HepG2 (cell line): ENCODE results near the gene UNC13D. TPM values are rescaled to one million over a fixed set of nuclear protein-coding genes. Genes with fewer than 3 reads are reported as not detected.

Source experiments
- BCL6 ChIP-seq: IDR thresholded peaks from 2 replicates; pipeline ENCODE4 v1.6.1; 2016; ENCODE audit warnings: missing genetic modification reagents, missing compliant biosample characterization
- GATAD2A ChIP-seq: IDR thresholded peaks from 2 replicates; pipeline ENCODE4 v1.6.1; 2016
- HMGXB4 ChIP-seq, 2 experiments: sonication (generic) in 1 of 2; formaldehyde crosslinking in 1 of 2; IDR thresholded peaks; 2 replicates each; pipeline versions ENCODE4 v1.4.0 to v1.6.1; 2018 to 2020; ENCODE audit warnings: missing genetic modification reagents in 2 of 2, borderline replicate concordance in 1 of 2, low read depth in 1 of 2, mild to moderate bottlenecking in 1 of 2, missing biosample characterization in 1 of 2
- RAD51 ChIP-seq: fragments of 450-650 bp; IDR thresholded peaks from 2 replicates; pipeline ENCODE4 v1.6.1; 2016; ENCODE audit warnings: borderline replicate concordance
- SP140L ChIP-seq: sonication (generic); formaldehyde crosslinking; IDR thresholded peaks from 2 replicates; pipeline ENCODE4 v1.4.0; 2020; ENCODE audit warnings: missing genetic modification reagents, borderline replicate concordance
- polyA plus RNA-seq, 8 experiments: library from polyadenylated mRNA; depleted of rRNA in 3 of 8; stranded (reverse) in 7 of 8; unstranded in 1 of 8; fragments of >200 nt; fragmentation: Illumina TruSeq in 4 of 8; extraction: Trizol in 4 of 8; gene quantifications; 2 replicates each; pipeline versions ENCODE4 v1.2.1 to v1.2.3, GENCODE V29; 2011 to 2016; ENCODE audit warnings: low read depth in 4 of 8, missing spikeins in 1 of 8, mixed read lengths in 1 of 8; ENCODE audit not compliant: insufficient read depth in 1 of 8
- total RNA-seq, 5 experiments: library from RNA; depleted of rRNA; stranded (reverse); fragments of >200 nt; fragmentation: Illumina TruSeq; extraction: Trizol; gene quantifications; 2 replicates each; pipeline ENCODE4 v1.2.3, GENCODE V29; 2016; ENCODE audit warnings: low read depth in 1 of 5
- TF ChIP-seq, protein P1 (sequence below), 2 experiments: fragments of 450-650 bp in 1 of 2; sonication (generic) in 1 of 2; formaldehyde crosslinking in 1 of 2; IDR thresholded peaks; 2 replicates each; pipeline versions ENCODE4 v1.6.1 to v1.8.0; 2016 to 2022; ENCODE audit warnings: antibody characterized with exemption in 1 of 2, mild to moderate bottlenecking in 1 of 2, missing genetic modification reagents in 1 of 2
- TF ChIP-seq, protein P2 (sequence below): sonication (generic); formaldehyde crosslinking; IDR thresholded peaks from 2 replicates; pipeline ENCODE4 v1.8.0; 2022; ENCODE audit warnings: missing genetic modification reagents, mild to moderate bottlenecking, borderline replicate concordance
- TF ChIP-seq, protein P3 (sequence below): IDR thresholded peaks from 2 replicates; pipeline ENCODE4 v1.4.0; 2020; ENCODE audit warnings: mild to moderate bottlenecking, missing genetic modification reagents
- TF ChIP-seq, protein P4 (sequence below): sonication (generic); formaldehyde crosslinking; conservative IDR thresholded peaks from 2 replicates; pipeline ENCODE4 v1.5.0; 2020; ENCODE audit warnings: missing genetic modification reagents

UNC13D gene
- total and polyA plus RNA-seq, 2 of the 13 experiments (the other 11 are each of a cell fraction or from before 2014, with no cell fraction given), result 29.7 to 42.7 TPM

GRCh38 chr17:75815399-75815798, 28.8 kb downstream of the UNC13D start (continued):
- TF ChIP-seq, protein P1, sequence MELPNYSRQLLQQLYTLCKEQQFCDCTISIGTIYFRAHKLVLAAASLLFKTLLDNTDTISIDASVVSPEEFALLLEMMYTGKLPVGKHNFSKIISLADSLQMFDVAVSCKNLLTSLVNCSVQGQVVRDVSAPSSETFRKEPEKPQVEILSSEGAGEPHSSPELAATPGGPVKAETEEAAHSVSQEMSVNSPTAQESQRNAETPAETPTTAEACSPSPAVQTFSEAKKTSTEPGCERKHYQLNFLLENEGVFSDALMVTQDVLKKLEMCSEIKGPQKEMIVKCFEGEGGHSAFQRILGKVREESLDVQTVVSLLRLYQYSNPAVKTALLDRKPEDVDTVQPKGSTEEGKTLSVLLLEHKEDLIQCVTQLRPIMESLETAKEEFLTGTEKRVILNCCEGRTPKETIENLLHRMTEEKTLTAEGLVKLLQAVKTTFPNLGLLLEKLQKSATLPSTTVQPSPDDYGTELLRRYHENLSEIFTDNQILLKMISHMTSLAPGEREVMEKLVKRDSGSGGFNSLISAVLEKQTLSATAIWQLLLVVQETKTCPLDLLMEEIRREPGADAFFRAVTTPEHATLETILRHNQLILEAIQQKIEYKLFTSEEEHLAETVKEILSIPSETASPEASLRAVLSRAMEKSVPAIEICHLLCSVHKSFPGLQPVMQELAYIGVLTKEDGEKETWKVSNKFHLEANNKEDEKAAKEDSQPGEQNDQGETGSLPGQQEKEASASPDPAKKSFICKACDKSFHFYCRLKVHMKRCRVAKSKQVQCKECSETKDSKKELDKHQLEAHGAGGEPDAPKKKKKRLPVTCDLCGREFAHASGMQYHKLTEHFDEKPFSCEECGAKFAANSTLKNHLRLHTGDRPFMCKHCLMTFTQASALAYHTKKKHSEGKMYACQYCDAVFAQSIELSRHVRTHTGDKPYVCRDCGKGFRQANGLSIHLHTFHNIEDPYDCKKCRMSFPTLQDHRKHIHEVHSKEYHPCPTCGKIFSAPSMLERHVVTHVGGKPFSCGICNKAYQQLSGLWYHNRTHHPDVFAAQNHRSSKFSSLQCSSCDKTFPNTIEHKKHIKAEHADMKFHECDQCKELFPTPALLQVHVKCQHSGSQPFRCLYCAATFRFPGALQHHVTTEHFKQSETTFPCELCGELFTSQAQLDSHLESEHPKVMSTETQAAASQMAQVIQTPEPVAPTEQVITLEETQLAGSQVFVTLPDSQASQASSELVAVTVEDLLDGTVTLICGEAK (IDR thresholded peaks at IDR 0.05), result no peak
- TF ChIP-seq, protein P1 (CRISPR knock-in tag; IDR thresholded peaks at IDR 0.05), result no peak
- no peak for TF ChIP-seq HMGXB4 (CRISPR knock-in tag; IDR thresholded peaks at IDR 0.05; ENCODE audit: borderline replicate concordance in 1 of 2, low read depth in 1 of 2)
- no peak for TF ChIP-seq GATAD2A (CRISPR knock-in tag)
- TF ChIP-seq, protein P2, sequence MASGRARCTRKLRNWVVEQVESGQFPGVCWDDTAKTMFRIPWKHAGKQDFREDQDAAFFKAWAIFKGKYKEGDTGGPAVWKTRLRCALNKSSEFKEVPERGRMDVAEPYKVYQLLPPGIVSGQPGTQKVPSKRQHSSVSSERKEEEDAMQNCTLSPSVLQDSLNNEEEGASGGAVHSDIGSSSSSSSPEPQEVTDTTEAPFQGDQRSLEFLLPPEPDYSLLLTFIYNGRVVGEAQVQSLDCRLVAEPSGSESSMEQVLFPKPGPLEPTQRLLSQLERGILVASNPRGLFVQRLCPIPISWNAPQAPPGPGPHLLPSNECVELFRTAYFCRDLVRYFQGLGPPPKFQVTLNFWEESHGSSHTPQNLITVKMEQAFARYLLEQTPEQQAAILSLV, result no peak
- no peak for TF ChIP-seq RAD51
- TF ChIP-seq, protein P3, sequence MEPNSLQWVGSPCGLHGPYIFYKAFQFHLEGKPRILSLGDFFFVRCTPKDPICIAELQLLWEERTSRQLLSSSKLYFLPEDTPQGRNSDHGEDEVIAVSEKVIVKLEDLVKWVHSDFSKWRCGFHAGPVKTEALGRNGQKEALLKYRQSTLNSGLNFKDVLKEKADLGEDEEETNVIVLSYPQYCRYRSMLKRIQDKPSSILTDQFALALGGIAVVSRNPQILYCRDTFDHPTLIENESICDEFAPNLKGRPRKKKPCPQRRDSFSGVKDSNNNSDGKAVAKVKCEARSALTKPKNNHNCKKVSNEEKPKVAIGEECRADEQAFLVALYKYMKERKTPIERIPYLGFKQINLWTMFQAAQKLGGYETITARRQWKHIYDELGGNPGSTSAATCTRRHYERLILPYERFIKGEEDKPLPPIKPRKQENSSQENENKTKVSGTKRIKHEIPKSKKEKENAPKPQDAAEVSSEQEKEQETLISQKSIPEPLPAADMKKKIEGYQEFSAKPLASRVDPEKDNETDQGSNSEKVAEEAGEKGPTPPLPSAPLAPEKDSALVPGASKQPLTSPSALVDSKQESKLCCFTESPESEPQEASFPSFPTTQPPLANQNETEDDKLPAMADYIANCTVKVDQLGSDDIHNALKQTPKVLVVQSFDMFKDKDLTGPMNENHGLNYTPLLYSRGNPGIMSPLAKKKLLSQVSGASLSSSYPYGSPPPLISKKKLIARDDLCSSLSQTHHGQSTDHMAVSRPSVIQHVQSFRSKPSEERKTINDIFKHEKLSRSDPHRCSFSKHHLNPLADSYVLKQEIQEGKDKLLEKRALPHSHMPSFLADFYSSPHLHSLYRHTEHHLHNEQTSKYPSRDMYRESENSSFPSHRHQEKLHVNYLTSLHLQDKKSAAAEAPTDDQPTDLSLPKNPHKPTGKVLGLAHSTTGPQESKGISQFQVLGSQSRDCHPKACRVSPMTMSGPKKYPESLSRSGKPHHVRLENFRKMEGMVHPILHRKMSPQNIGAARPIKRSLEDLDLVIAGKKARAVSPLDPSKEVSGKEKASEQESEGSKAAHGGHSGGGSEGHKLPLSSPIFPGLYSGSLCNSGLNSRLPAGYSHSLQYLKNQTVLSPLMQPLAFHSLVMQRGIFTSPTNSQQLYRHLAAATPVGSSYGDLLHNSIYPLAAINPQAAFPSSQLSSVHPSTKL, result no peak
- no peak for TF ChIP-seq SP140L (CRISPR knock-in tag)
- TF ChIP-seq BCL6 (CRISPR knock-in tag), result no peak
- TF ChIP-seq, protein P4, sequence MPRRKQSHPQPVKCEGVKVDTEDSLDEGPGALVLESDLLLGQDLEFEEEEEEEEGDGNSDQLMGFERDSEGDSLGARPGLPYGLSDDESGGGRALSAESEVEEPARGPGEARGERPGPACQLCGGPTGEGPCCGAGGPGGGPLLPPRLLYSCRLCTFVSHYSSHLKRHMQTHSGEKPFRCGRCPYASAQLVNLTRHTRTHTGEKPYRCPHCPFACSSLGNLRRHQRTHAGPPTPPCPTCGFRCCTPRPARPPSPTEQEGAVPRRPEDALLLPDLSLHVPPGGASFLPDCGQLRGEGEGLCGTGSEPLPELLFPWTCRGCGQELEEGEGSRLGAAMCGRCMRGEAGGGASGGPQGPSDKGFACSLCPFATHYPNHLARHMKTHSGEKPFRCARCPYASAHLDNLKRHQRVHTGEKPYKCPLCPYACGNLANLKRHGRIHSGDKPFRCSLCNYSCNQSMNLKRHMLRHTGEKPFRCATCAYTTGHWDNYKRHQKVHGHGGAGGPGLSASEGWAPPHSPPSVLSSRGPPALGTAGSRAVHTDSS (CRISPR knock-in tag), result no peak
